KMS-11 (cell line): ENCODE results near the gene TRAPPC8.

Experiments
- H2AFZ ChIP-seq: fragments of 200-600 bp; sonication (generic); 2 replicates; pipeline ENCODE4 v1.6.1; 2016; ENCODE audit warnings: antibody characterized with exemption, mixed run types, low read depth
- H3K27ac ChIP-seq: fragments of 200-600 bp; sonication (generic); 2 replicates; pipeline ENCODE4 v1.6.1; 2016; ENCODE audit warnings: mild to moderate bottlenecking, mixed run types
- H3K27me3 ChIP-seq: fragments of 200-600 bp; sonication (generic); 2 replicates; pipeline ENCODE4 v1.6.1; 2017; ENCODE audit warnings: mild to moderate bottlenecking, low read depth, mixed run types, moderate library complexity; ENCODE audit not compliant: insufficient read depth
- H3K36me3 ChIP-seq: fragments of 200-600 bp; sonication (generic); 2 replicates; pipeline ENCODE4 v1.6.1; 2017; ENCODE audit warnings: mild to moderate bottlenecking, mixed run types; ENCODE audit not compliant: insufficient read depth
- H3K4me1 ChIP-seq: fragments of 200-600 bp; sonication (generic); 2 replicates; pipeline ENCODE4 v1.6.1; 2016; ENCODE audit warnings: mild to moderate bottlenecking, low read depth, mixed run types; ENCODE audit not compliant: poor library complexity, severe bottlenecking
- H3K4me2 ChIP-seq: fragments of 200-600 bp; sonication (generic); 2 replicates; pipeline ENCODE4 v1.7.0; 2016; ENCODE audit warnings: mild to moderate bottlenecking, mixed run types
- H3K4me3 ChIP-seq: fragments of 200-600 bp; sonication (generic); IDR thresholded peaks from 2 replicates; pipeline ENCODE4 v1.6.1; 2017; ENCODE audit warnings: low read depth, low read length, mixed read lengths; ENCODE audit not compliant: insufficient read depth
- H3K79me2 ChIP-seq: fragments of 200-600 bp; sonication (generic); 2 replicates; pipeline ENCODE4 v1.6.1; 2016; ENCODE audit warnings: low read depth, mixed run types; ENCODE audit not compliant: insufficient read depth
- H3K9ac ChIP-seq: fragments of 200-600 bp; sonication (generic); 2 replicates; pipeline ENCODE4 v1.6.1; 2016; ENCODE audit warnings: mild to moderate bottlenecking, mixed run types
- H4K20me1 ChIP-seq: fragments of 200-600 bp; sonication (generic); 2 replicates; pipeline ENCODE4 v1.6.1; 2016; ENCODE audit warnings: mild to moderate bottlenecking, mixed run types; ENCODE audit not compliant: insufficient read depth
- CTCF ChIP-seq: fragments of 200-600 bp; sonication (generic); conservative IDR thresholded peaks from 2 replicates; pipeline ENCODE4 v1.6.1; 2017; ENCODE audit warnings: low read depth, mild to moderate bottlenecking, antibody characterized with exemption, low read length, moderate library complexity, mixed read lengths

TRAPPC8 gene

GRCh38 chr18:31946305-31947046, 3.5 kb upstream of the TRAPPC8 start:
- Histone ChIP-seq H3K4me3 (no peak overlapping the region), H4K20me1 (no peaks in the 10 kb centered on the region), H3K4me1 (peaks cover 14% of the 10 kb centered on the region), H2AFZ (no peak overlapping the region), H3K4me2 (no peak overlapping the region), H3K9ac (no peak overlapping the region), H3K36me3 (no peaks in the 10 kb centered on the region), H3K27ac (no peak overlapping the region), H3K79me2 (peaks cover 11% of the 10 kb centered on the region), H3K27me3 (no peaks in the 10 kb centered on the region)
- TF ChIP-seq CTCF = no peak

GRCh38 chr18:31943878-31944816, 1.2 kb upstream of the TRAPPC8 start:
- Histone ChIP-seq H3K4me2 (peak overlapping the region; percentile 96), H3K9ac (peak overlapping the region; percentile 72), H3K27ac (peak overlapping the region; percentile 84), H3K4me1 (peaks cover 36% of the 10 kb centered on the region), H3K36me3 (no peaks in the 10 kb centered on the region), H3K4me3 (peak overlapping the region; percentile 17), H4K20me1 (no peaks in the 10 kb centered on the region), H3K27me3 (no peaks in the 10 kb centered on the region), H3K79me2 (peaks cover 35% of the 10 kb centered on the region), H2AFZ (peak overlapping the region; percentile 95)
- no peak for TF ChIP-seq CTCF

GRCh38 chr18:31942291-31942998, 483 bp downstream of the TRAPPC8 start:
- no peak for TF ChIP-seq CTCF
- H3K27me3 ChIP-seq = no peaks in the 10 kb centered on the region
- peak overlapping the region; percentile 82 for H3K27ac ChIP-seq
- peak overlapping the region; percentile 79 for H2AFZ ChIP-seq
- peaks cover 53% of the 10 kb centered on the region for H3K4me1 ChIP-seq
- H3K36me3 ChIP-seq = no peaks in the 10 kb centered on the region
- no peaks in the 10 kb centered on the region for H4K20me1 ChIP-seq
- H3K4me3 ChIP-seq = no peak overlapping the region
- H3K79me2 ChIP-seq = peaks cover 50% of the 10 kb centered on the region
- H3K9ac ChIP-seq = peak overlapping the region; percentile 83
- peak overlapping the region; percentile 86 for H3K4me2 ChIP-seq
